Left lobe of liver (tissue), 2 donors: ENCODE data around the gene DCTN3. TPM values are rescaled to one million over a fixed set of nuclear protein-coding genes. Genes with fewer than 3 reads are reported as not detected.

ENCODE experiments used
- ATAC-seq: fragments of 200-7000 bp; cut with Tn5 transposase; one replicate; pipeline ENCODE4 v1.9.1; 2020; ENCODE audit warnings: mild to moderate bottlenecking, moderate library complexity
- DNase-seq: peaks from one replicate; pipeline ENCODE4 v3.0.0-alpha.2; 2020; ENCODE audit warnings: low spot score
- total RNA-seq: library from RNA; stranded (reverse); gene quantifications from one replicate; pipeline ENCODE4 v1.2.1, GENCODE V29; 2021
- donor health status: DM: no; HTN: no; CAD: no; lungs with moderate emphysema.
- donor health status: DM: no; HTN: yes; CAD: no.

DCTN3 gene
- total RNA-seq = 31.4 TPM

DNA sequence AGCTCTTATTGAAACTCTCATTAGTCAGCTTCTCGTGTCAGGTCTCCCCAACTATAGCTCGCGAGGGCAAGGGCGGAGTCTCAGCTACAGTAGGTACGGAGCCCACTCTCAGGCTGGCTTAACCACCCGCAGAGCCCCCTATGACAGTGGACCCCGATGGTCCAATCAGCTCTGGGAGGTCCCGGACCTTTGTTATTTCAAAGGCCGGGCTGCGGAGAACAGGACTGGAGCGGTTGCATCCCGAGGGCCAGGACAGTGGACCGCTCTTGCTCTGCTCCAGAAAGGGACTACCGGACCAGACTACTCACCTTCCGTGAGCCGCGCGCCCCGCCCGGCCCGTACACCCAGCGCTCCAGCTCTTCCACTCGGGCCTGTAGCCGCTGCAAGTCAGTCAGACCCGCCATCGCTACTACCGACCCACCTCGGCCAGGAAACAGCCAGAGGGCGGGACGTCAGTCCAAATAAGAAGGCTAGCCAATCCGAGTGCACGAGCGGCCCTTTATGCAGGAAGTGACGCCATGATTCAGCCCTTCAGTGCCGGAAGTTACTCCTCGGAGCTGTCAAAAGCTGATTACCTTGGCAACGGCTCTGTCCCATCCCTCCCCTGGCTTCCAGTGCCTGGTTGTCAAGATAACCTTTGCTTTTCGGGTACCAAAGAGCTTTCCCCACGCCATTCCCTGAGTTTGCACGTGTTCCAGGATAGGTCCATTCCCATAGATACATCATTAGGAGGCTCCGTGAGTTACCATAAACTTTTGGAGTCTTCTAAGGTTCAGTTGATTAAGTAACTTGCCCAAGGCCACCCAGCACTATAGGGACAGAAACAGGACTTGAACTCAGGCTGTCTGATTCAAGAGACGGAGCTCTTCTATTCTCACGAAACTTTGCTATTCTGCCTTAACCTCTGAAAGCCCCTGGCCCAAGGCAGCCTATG is at the start of gene DCTN3:
Gene DCTN3, minus strand, starts transcription at position 435 of the 934 bp plus-strand sequence. Its CDS starts 31 bp downstream, at position 404.
- ATAC-seq = peak; percentile 98
- DNase-seq = peak; percentile 94

DNA sequence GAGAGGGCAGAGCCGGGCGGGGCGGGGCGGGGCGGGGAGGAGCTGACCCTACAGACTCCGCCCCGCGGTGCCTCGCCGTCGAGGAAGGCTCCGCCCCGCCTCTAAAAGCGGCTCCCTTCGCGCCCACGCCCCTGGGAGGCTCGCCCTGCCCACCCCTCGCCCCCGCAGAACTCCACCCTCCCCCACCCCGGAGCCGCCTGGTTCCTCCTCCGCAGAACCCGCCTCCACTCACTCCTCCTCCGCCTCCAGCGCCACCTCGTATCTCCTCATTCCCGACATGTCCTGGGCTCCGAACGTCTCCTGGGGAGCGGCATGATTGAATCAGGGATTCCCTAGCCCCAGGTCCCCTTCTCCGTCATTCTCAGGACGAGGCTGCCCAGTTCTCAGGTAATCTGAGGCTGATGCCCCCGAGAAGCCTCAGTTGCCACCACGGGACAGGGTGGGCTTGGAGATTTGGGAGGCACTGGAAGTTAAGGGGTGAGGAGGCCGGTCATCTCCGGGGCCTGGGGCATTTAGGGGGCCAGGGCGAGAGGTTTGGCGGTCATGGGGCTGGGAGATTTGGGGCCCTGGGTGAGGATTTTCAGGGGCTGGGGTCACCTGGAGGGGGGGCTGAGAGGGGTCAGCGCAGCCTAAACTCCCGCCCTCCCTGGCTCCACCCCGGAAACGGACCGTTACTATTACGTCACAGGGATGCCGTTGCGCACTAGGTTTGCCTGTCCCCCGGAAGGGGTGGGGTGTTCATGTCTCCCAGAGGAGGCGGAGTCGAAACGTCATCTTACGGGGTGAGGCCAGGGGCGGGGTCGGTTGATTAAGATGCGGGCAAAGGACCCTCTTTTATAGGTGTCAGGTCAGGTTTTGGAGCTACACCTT is 45.3 kb upstream of the DCTN3 start:
- ATAC-seq (peak; percentile 84), DNase-seq (peak; percentile 97)

DNA sequence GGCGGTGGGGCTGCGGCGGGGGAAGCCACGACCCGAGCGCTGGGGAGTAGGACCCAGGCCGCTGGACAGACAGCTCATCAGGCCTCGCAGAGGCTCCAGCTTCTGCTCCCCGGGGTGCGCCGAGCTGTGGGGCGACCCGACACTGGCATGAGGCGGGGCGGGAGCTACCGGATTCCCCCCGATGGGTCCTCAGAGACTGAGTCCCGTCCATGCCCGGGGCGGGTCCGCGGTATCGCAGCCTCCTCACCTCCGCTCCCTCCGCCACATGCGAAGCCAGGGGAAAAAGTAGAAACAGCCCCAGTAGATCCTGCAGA is 44.7 kb upstream of the DCTN3 start:
- DNase-seq (no peak), ATAC-seq (no peak)

DNA sequence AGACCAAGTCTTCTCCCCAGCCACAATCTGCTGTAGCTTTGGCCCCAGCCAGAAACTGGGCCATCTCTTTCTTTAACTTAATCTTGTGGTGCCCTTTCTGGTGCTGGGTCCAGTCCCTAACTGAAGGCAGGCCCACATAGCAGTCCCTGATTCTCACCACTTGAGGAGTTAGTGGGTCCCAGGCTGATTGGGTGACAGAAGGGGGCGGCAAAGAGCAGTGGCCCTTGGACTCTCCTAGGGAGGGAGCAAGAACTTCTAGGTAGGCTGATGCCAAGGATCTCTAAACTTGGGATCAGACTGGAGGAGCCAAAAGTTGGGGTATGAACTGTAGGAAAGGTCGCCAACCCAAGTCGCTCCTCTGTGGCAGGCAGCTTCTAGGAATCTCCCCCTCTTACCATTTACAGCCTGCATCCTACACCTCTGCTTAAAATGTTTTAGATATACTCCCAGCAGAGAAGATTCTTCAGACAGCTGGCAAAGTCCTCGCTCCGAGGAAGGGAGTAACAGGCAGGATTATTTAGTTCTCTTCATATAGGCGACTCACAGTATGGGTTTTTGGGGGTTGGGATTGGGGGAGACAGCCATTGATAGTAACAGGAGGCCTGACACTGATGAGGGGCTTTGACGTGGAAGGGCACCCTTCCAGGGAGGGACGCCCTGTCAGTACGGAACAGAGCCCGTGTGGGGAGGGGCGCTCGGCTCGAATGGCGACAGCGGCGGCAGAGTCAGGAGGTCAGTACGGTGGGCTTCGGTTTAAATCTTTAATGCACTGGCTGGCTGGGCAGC is 44.2 kb upstream of the DCTN3 start:
- peak; percentile 58 for ATAC-seq
- DNase-seq = peak; percentile 83

DNA sequence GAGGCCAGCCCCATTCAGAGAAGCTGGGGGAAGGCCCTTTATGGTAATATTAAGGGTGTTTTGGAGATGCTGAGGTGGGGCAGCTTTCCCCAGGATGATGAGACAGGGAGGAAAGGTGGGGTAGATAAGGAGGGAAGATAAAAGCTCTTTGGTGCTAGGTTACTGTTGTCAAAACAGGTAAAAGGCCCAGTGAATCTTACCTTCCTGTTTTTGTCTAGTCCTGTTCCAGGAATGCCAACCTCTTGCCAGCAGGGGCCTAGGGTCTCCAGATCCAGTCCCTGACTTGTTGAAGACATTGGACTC is 43.0 kb upstream of the DCTN3 start:
- ATAC-seq = no peak

DNA sequence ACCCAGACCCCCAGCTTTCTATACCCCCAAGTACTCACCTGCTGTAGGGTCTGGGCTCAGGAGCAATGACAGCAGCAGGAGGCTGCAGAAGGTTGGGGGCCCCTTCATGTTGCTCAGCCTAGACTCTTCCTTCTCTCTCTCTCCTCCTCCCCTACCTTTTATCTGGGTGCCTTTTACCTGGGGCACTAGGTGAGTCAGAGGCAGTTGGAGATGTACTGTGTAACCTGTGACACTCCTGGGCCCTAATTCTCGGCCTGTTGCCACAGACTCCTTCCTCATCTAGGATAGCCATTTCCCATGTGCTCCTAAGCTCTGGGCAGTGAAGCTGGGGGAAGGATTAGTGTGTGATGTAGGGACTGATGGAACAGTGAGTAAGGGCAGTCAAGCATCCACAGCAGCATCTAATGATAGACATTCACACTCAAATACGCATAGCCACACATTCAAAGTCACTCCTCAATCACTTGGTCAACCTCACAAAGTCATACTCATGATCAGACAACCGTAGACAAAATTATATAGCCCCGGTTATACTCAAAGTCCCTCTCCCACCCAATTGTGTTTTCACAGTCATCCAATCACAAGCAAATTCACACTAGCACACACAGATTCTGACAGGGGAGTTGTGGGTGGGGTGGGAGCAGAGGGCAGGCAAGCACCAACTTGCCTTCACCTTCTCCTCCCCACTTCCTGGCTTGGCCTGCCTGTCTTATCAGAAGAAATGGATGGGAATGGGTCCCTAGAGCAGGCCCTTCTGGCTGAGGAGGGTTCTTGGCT is 42.4 kb upstream of the DCTN3 start, which contains the start of gene CCL27:
Gene CCL27, minus strand, starts transcription at position 132 of the 777 bp plus-strand sequence. Its CDS starts 24 bp downstream, at position 108.
- ATAC-seq = no peak
- DNase-seq = no peak

More for the DNA sequence above, 43.0 kb upstream of the DCTN3 start:
- DNase-seq = no peak

DNA sequence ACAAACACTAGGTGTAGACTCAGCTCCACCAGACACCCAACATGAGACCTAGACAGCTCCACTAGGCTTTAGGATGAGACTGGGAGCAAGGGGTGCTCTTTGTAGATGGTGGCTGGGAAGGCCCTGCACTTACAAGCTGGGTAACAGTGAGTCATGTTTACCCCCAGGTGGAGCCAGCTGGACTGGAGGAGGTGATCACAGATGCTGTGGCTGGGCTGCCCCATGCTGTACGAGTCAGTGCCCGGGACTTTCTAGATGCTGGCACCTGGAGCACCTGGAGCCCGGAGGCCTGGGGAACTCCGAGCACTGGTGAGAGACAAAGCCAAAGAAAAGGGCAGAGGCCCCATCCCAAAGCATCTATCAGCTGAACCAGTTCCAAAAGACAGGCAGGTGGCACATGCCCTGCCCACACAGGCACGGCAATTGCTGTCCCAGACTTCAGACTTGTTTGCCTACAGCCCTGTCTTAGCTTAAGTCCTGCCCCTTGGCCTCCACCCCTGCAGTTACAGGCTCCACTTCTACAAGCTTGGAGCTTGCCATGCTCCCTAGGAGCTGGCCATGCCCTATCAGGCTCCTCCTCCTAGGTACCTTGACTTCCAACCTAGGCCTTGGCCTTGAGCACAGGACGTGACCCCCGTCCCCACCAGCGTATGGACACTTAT is 39.4 kb upstream of the DCTN3 start:
- ATAC-seq = no peak
- no peak for DNase-seq

DNA sequence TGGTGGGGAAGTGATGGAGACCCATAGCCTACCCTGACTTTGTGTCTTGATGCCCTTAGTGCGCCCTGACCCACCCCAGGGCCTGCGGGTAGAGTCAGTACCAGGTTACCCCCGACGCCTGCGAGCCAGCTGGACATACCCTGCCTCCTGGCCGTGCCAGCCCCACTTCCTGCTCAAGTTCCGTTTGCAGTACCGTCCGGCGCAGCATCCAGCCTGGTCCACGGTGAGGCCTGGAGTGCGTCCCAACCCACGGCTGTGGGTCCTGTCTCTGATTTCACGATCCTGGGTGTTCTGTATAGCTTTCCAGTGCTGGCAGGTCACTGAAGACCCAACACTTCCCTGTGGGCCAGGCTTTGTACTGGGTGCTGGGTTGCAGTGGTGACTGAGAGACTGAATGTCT is 38.2 kb upstream of the DCTN3 start:
- no peak for DNase-seq
- no peak for ATAC-seq

DNA sequence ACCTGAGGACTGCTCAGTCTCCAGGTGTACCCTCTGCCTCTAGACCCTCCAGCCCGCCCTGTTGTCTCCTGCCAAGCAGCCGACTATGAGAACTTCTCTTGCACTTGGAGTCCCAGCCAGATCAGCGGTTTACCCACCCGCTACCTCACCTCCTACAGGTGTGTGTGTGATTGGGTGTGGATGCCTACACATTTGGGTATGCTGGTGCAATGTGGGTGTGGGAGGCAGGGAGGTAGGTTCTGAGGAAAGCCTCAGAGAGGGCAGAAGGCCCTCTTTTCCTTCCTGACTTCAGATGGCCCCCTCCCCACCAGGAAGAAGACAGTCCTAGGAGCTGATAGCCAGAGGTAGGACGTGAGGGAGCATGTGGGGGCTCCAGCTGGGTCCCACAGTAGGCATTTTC is 36.7 kb upstream of the DCTN3 start:
- no peak for DNase-seq
- no peak for ATAC-seq

DNA sequence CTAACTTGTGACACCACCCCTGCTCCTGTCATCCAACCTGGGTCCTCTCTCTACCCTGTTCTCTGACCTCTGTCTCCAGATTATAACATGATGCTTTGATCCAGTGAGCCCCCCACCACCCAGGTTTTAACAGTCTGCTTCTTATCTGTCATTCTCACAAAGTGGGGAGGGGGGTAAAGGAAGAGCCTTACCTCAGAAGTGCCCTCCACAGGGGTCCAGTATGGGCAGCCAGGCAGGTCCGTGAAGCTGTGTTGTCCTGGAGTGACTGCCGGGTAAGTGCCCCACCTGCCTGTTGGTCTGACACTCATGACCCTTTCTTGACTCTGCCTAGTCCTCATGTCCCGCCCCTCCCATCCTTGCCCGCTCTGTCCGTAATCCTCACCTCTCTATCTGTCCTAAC is 35.1 kb upstream of the DCTN3 start:
- no peak for ATAC-seq
- DNase-seq = no peak

DNA sequence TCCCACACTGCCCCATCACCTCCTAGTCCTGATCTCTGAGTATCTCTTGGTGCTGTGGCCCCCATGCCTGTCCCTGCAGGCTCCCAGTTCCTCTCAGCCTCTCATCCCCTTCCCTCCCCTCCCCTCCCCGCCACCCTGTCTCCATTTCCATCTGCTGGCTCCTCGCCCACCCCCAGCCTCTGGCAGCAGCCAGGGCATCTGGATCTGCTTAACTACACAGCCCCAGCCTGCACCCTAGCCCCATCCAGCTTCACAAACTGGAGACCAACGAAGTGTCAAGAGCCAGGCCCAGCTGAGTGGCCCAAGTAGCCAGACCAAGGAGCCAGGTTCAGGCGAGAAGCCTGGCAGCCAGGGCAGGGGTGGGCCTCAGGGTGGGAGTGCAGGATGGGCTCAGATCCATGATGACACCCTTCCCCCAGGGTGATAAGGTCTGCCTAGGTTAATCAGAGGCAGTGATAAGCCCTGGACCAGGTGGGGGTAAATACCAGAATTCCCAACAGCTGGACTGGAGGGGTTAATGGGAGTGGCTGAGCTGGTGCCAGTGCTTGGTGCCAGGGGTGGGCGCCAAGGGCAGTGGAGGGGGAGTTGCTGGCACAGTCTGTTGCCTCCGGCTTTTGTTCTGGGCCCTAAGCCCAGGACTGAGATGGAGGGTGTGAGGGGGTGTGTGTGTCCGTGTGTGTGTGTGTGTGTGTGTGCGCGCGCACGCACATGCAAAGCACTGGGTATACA is 34.2 kb upstream of the DCTN3 start:
- ATAC-seq (peak; percentile 20), DNase-seq (peak; percentile 70)

DNA sequence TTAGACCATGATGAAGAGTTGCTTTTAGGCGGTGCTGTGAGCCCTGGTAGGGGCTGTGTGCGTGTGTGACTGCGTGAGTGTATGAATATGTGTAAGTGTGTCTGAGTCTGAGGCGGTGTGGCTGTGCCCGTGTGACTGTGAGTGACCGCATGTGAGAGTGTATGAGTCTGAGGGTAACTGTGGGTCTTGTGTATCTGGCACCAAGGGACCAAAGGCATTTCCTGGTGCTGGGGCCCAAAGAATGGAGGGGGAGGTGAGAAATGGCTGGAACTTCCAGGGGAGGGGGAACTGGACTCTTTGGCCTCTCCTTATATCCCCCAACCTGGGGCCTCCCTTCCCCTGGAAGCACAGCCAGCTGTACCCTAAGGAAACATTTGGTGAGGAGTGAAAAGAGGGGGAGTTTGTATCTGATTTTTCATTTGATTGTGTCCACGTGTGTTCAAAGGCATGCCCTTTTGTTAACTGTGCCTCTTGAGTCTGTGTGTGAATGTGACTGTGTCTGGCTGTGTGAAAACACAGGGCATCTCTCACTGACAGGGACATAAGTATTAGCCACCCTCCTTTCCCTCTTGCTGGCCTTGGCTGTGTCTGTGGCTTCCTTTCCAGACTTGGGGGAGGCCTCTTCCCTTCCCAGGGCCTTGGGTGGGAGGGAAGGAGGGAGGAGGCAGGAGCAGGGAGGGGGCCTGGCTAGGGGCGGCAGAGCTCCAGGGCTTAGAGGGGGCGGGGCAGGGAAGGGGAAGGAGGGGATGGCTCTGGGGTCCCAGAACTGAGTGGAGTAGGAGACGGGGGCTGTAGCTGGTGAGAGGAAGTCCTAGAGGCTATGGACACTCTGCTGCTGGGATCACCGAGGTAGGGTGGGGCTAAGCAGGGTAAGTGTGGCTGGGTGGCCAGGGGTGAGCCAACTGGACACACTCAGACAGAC is 33.1 kb upstream of the DCTN3 start:
- DNase-seq = no peak
- no peak for ATAC-seq

DNA sequence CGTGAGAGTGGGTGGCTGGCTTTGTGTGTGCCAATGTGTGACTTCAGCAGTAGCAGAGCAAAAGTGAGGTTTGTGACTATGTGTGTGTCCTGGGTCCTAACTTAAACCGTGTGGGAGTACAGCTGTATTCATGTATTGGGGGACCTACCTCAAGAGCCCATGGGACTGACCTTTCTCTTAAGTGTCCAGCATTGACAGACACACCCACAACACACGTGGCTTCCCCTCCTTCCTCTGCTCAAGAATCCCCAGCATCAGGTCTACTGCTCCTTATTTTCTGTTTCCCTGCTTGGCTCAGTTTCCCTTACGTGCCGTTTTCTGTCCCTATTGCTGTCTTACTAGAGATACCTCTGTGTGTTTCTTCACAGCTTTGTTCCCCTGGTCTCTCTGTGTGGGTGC is 32.3 kb upstream of the DCTN3 start:
- DNase-seq = no peak
- no peak for ATAC-seq

DNA sequence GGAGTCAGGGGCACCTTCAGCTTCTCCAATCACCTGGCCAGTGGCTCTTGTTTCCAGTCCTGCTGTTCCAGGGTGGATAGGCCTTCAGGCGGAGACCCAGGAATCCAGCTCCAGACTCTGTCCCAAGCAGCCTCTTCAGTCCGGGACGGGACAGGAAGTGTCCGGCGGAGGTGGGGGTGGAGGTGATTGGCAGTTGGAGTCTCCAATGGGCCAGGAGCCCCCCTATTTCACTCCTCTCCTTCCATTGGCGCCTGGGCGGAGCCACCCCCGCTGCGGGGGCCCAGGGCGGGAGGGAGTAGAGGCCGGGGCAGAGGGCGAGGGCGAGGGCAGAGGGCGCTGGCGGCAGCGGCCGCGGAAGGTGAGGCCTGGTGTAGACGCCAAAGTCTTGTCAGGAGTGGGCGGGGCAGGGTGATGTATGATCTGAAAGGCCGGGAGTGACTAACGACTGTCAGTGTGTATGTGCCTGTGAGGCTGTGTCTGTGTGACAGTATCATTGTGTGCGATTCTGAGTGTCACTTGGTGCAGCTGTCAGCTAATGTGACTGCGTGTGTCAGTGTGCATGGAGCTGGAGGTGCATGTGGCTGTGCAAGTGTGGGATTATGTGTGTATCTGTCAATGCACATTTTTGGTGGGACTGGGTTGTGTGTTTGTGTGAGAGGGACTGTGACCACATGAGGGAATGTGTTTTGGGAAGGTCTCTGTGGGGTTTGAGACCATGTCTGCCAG is 31.7 kb upstream of the DCTN3 start, which contains the start of gene IL11RA:
Gene IL11RA, plus strand, starts transcription at position 310 of the 726 bp plus-strand sequence. CDS start 3,033 bp downstream, outside the sequence.
- ATAC-seq (peak; percentile 82), DNase-seq (peak; percentile 98)

DNA sequence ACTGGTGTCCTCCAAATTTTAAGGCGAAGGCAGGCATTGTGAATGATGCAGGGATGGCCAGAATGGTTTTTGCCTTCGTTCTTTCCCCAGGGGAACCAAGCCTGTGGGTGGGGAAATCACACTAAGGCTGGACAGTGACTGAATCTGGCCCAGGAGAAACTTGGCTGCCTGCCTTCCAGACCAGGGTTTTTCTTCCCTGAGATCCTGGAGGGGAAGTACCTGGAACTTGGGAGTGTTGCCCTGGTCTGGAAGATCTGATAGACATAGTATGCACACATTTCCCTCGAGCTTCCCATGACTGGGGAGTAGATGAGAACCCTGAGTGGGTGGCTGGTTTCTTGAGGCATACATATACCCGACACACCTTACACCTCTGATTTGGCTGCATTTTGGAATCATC is 31.0 kb upstream of the DCTN3 start:
- DNase-seq (peak; percentile 77), ATAC-seq (peak; percentile 22)

DNA sequence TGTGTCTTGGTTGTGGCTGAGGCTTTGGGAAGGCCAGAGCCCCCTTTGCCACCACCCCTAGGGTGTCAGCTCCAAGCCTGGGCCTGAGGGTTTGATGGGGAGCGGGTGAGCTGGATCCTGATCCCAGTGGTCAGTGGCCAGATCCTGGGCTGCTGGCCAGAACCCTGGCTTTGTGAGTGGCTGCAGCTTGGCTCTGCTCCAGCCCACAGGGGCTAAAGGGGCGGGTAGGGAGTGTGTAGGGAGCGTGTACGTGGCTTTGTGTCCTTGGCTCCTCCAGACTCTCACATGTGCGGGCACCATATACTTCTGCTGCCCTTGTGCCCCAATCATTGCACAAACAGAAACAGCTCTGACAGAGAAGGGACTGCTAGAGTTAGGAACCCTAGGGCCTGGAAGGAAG is 30.5 kb upstream of the DCTN3 start:
- peak; percentile 0 for ATAC-seq
- peak; percentile 84 for DNase-seq

DNA sequence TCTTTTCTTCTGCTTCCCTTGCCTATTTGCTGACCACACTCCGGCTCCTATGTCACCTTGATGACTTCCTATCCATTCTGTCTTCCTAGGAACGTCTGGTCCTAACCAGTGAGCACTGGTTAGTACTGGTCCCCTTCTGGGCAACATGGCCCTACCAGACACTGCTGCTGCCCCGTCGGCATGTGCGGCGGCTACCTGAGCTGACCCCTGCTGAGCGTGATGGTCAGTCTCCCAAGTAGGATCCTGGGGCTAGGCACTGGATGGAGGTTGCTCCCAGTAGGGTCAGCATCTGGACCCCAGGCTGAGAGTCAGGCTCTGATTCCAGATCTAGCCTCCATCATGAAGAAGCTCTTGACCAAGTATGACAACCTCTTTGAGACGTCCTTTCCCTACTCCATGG is 28.4 kb upstream of the DCTN3 start:
- DNase-seq = no peak

More for the DNA sequence above, 28.4 kb upstream of the DCTN3 start:
- no peak for ATAC-seq
